ENCODE results near the gene EEF1A2.

The EEF1A2 gene

DNA sequence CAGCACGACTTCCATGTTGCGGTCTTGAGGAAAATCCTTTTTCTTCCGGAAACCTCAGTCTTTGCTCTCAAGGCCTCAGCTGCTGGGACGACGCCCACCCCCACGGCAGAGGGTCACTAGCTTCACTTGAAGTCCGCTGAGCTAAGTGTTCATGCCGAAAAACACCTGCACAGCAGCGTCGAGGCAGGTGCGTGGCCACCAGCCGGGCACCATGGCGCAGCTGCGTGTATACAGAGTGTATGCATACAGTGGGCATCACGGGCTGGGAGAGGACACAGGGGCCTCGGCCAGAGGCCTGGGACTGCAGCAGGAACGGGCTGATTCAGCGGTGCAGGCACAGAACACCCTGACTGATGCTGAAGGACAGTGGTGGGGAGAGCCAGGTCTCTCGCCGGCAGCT, 46.5 kb downstream of the EEF1A2 start:
- Histone ChIP-seq H3K9me2 (replicated peaks; ENCODE audit: insufficient read depth, low read length) (no peaks in the 10 kb centered on the region), H3K9ac (ENCODE audit: low read length) (no peak overlapping the region), H3K36me3 (replicated peaks; ENCODE audit: insufficient read depth, low read length) (no peaks in the 10 kb centered on the region), H3K79me2 (ENCODE audit: low read length) (no peaks in the 10 kb centered on the region), H2AFZ (ENCODE audit: low read length) (no peak overlapping the region), H3K27ac (ENCODE audit: low read length) (no peak overlapping the region), H4K20me1 (ENCODE audit: insufficient read depth, low read length) (no peaks in the 10 kb centered on the region), H3K4me2 (ENCODE audit: low read depth, low read length) (no peak overlapping the region), H3F3A (ENCODE audit: insufficient read depth, low read length) (no peaks in the 10 kb centered on the region), H3K4me1 (ENCODE audit: low read length) (0 out of 2 replicates have a peak, but pooled peaks cover under 1% of the 10 kb centered on the region), H3K27me3 (replicated peaks; ENCODE audit: insufficient read depth, low read length) (peaks cover 86% of the 10 kb centered on the region), H3K9me3 (replicated peaks; ENCODE audit: insufficient read depth, low read length) (no peaks in the 10 kb centered on the region), H3K4me3 (ENCODE audit: low read length) (no peak overlapping the region)
- TF ChIP-seq CTCF (IDR thresholded peaks at IDR 0.05; ENCODE audit: low read length) (no peak), EZH2 (optimal IDR thresholded peaks at IDR 0.05; ENCODE audit: low read depth, low read length) (no peak), EZH2phosphoT487 (IDR thresholded peaks at IDR 0.05; ENCODE audit: low read length) (no peak)
- no peak for DNase-seq

DNA sequence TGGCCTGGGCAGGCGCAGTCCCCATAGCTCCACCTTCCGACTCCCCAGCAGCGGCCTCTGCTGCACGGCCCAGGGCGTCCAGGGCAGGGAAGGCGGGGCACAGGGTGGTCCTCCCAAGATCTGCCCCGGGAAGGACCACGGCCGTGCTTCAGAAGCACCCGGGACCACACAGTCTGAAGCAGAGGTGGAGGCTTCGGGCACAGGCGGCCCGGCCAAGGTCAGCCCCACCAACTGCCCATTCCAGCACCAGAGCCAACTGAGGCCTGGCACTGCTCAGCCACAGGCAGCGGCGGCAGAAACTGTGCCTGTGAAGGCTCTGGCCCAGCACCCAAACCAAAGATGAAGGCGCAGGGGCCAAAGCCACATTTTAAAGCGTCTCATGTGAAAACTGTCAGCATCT, 47.1 kb downstream of the EEF1A2 start:
- no peaks in the 10 kb centered on the region for H3F3A ChIP-seq (ENCODE audit: insufficient read depth, low read length)
- TF ChIP-seq EZH2phosphoT487 (IDR thresholded peaks at IDR 0.05; ENCODE audit: low read length) (no peak), CTCF (IDR thresholded peaks at IDR 0.05; ENCODE audit: low read length) (no peak), EZH2 (optimal IDR thresholded peaks at IDR 0.05; ENCODE audit: low read depth, low read length) (no peak)
- no peaks in the 10 kb centered on the region for H3K9me2 ChIP-seq (replicated peaks; ENCODE audit: insufficient read depth, low read length)
- H3K36me3 ChIP-seq (replicated peaks; ENCODE audit: insufficient read depth, low read length), result no peaks in the 10 kb centered on the region
- H3K9me3 ChIP-seq (replicated peaks; ENCODE audit: insufficient read depth, low read length), result no peaks in the 10 kb centered on the region
- peaks cover 86% of the 10 kb centered on the region for H3K27me3 ChIP-seq (replicated peaks; ENCODE audit: insufficient read depth, low read length)
- H3K4me3 ChIP-seq (ENCODE audit: low read length), result no peak overlapping the region
- no peaks in the 10 kb centered on the region for H3K4me1 ChIP-seq (ENCODE audit: low read length)
- no peak overlapping the region for H3K27ac ChIP-seq (ENCODE audit: low read length)
- H3K4me2 ChIP-seq (ENCODE audit: low read depth, low read length), result no peak overlapping the region
- no peak overlapping the region for H3K9ac ChIP-seq (ENCODE audit: low read length)
- no peak overlapping the region for H2AFZ ChIP-seq (ENCODE audit: low read length)
- H4K20me1 ChIP-seq (ENCODE audit: insufficient read depth, low read length), result no peaks in the 10 kb centered on the region
- DNase-seq, result no peak
- no peaks in the 10 kb centered on the region for H3K79me2 ChIP-seq (ENCODE audit: low read length)

DNA sequence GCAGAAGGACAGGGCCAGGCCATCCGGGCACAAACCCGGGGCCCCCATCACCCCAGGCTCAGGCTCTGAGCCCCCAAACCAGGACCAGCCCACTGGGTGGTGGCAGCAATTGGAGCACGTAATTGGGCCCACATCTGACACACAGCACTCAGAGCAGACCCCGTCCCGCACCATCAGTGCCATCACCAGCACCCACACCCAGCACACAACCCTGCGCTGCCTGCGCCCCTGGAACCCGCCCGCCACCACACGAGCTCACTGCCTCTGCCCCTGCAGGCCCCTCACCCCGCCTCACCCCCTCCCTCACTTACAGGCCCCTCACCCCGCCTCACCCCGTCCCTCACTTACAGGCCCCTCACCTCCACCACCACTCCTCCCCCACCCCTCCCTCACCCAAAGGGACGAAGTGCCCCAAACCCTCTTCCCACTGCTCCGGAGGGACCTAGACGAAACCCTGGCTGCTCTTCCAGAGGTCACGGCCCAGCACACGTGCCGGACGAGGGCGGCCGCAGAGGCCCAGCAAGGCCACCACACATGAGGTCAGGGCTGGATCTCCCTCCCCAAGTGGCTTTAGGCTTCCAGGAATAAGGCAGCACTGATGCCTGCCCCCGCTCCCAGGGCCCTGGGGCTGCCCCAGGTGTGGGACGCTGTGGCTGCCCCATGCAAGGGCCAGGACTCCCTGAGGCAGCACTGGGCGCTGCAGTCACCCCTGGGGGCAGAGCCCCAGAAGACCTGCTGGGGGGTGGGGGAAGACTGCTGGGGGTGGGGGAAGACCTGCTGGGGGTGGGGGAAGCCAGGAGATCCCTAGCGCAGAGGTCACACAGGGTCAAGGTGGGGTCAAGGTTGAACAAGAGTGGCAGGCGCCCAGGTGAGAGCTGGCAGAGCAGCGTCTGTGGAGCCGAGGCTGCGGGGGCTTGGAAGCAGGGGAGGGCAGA, 48.8 kb downstream of the EEF1A2 start:
- TF ChIP-seq EZH2 (optimal IDR thresholded peaks at IDR 0.05; ENCODE audit: low read depth, low read length) (no peak), EZH2phosphoT487 (IDR thresholded peaks at IDR 0.05; ENCODE audit: low read length) (no peak), CTCF (IDR thresholded peaks at IDR 0.05; ENCODE audit: low read length) (no peak)
- peaks cover 82% of the 10 kb centered on the region for H3K27me3 ChIP-seq (replicated peaks; ENCODE audit: insufficient read depth, low read length)

More for the DNA sequence above, 48.8 kb downstream of the EEF1A2 start:
- Histone ChIP-seq H3K4me2 (ENCODE audit: low read depth, low read length) (no peak overlapping the region), H3K9ac (ENCODE audit: low read length) (no peak overlapping the region), H3F3A (ENCODE audit: insufficient read depth, low read length) (no peaks in the 10 kb centered on the region), H3K9me3 (replicated peaks; ENCODE audit: insufficient read depth, low read length) (no peaks in the 10 kb centered on the region), H3K27ac (ENCODE audit: low read length) (no peak overlapping the region), H3K9me2 (replicated peaks; ENCODE audit: insufficient read depth, low read length) (no peaks in the 10 kb centered on the region), H3K4me1 (ENCODE audit: low read length) (no peaks in the 10 kb centered on the region), H2AFZ (ENCODE audit: low read length) (no peak overlapping the region), H4K20me1 (ENCODE audit: insufficient read depth, low read length) (no peaks in the 10 kb centered on the region), H3K79me2 (ENCODE audit: low read length) (no peaks in the 10 kb centered on the region), H3K4me3 (ENCODE audit: low read length) (no peak overlapping the region), H3K36me3 (replicated peaks; ENCODE audit: insufficient read depth, low read length) (no peaks in the 10 kb centered on the region)
- no peak for DNase-seq

All from MM.1S (cell line).